Trophoblast cell (in vitro differentiated cells and primary cell): ENCODE results near the gene RP2.

Experiments used
- DNase-seq, 2 donors: peaks; one replicate each; pipeline ENCODE4 v3.0.0-alpha.2; 2016
- H2AFZ ChIP-seq: 2 replicates; pipeline ENCODE4 v1.6.1; 2013; ENCODE audit warnings: low read length, moderate library complexity, mild to moderate bottlenecking; ENCODE audit not compliant: insufficient read depth, poor library complexity
- H2AK5ac ChIP-seq: 2 replicates; pipeline ENCODE4 v1.6.1; 2013; ENCODE audit warnings: mild to moderate bottlenecking, low read length
- H2BK120ac ChIP-seq: 2 replicates; pipeline ENCODE4 v1.6.1; 2013; ENCODE audit warnings: low read length, mild to moderate bottlenecking, moderate library complexity; ENCODE audit not compliant: insufficient read depth, poor library complexity
- H2BK12ac ChIP-seq: 2 replicates; pipeline ENCODE4 v1.6.1; 2013; ENCODE audit warnings: mild to moderate bottlenecking, low read length, moderate library complexity
- H2BK5ac ChIP-seq: 2 replicates; pipeline ENCODE4 v1.6.1; 2013; ENCODE audit warnings: low read length, low read depth, moderate library complexity, mild to moderate bottlenecking; ENCODE audit not compliant: poor library complexity
- H3K14ac ChIP-seq: 2 replicates; pipeline ENCODE4 v1.6.1; 2013; ENCODE audit warnings: mild to moderate bottlenecking, low read length
- H3K18ac ChIP-seq: 2 replicates; pipeline ENCODE4 v1.6.1; 2013; ENCODE audit warnings: mild to moderate bottlenecking, low read length
- H3K23ac ChIP-seq: 2 replicates; pipeline ENCODE4 v1.6.1; 2013; ENCODE audit warnings: low read length
- H3K27ac ChIP-seq: 2 replicates; pipeline ENCODE4 v1.5.1; 2013; ENCODE audit warnings: low read depth, mild to moderate bottlenecking, inconsistent platforms, low read length, moderate library complexity
- H3K27me3 ChIP-seq: 2 replicates; pipeline ENCODE4 v1.6.1; 2013; ENCODE audit warnings: inconsistent platforms, mild to moderate bottlenecking, low read length, moderate library complexity; ENCODE audit not compliant: insufficient read depth
- H3K36me3 ChIP-seq, 2 experiments: 1 replicate in 1 of 2; 2 replicates in 1 of 2; pipeline ENCODE4 v1.6.1; 2013; ENCODE audit warnings: low read length in 2 of 2, mild to moderate bottlenecking in 2 of 2, moderate library complexity in 1 of 2; ENCODE audit not compliant: insufficient read depth in 2 of 2, control insufficient read depth in 1 of 2
- H3K4ac ChIP-seq: 2 replicates; pipeline ENCODE4 v1.6.1; 2013; ENCODE audit warnings: low read depth, mild to moderate bottlenecking, low read length, moderate library complexity
- H3K4me1 ChIP-seq, 2 experiments: 1 replicate in 1 of 2; 2 replicates in 1 of 2; pipeline ENCODE4 v1.6.1; 2013; ENCODE audit warnings: low read length in 2 of 2, mild to moderate bottlenecking in 2 of 2, moderate library complexity in 1 of 2; ENCODE audit not compliant: insufficient read depth in 2 of 2, control insufficient read depth in 1 of 2
- H3K4me2 ChIP-seq: 2 replicates; pipeline ENCODE4 v1.6.1; 2013; ENCODE audit warnings: inconsistent platforms, mild to moderate bottlenecking, low read length, moderate library complexity
- H3K4me3 ChIP-seq: 2 replicates; pipeline ENCODE4 v1.5.1; 2013; ENCODE audit warnings: mild to moderate bottlenecking, low read depth, low read length, inconsistent platforms
- H3K79me1 ChIP-seq: one replicate; pipeline ENCODE4 v1.6.1; 2013; ENCODE audit warnings: low read length
- H3K79me2 ChIP-seq: 2 replicates; pipeline ENCODE4 v1.6.1; 2013; ENCODE audit warnings: low read length, mild to moderate bottlenecking; ENCODE audit not compliant: control insufficient read depth, insufficient read depth, poor library complexity
- H3K9ac ChIP-seq: 2 replicates; pipeline ENCODE4 v1.6.1; 2013; ENCODE audit warnings: mild to moderate bottlenecking, low read length
- H3K9me3 ChIP-seq: 2 replicates; pipeline ENCODE4 v1.6.1; 2013; ENCODE audit warnings: low read depth, mild to moderate bottlenecking, control low read depth, inconsistent platforms, low read length; ENCODE audit not compliant: insufficient read depth
- H4K12ac ChIP-seq: 2 replicates; pipeline ENCODE4 v1.6.1; 2013; ENCODE audit warnings: low read depth, mild to moderate bottlenecking, low read length, moderate library complexity
- H4K8ac ChIP-seq: 2 replicates; pipeline ENCODE4 v1.6.1; 2013; ENCODE audit warnings: low read depth, mild to moderate bottlenecking, low read length, moderate library complexity
- H4K91ac ChIP-seq: one replicate; pipeline ENCODE4 v1.6.1; 2013; ENCODE audit warnings: low read depth, mild to moderate bottlenecking, low read length, moderate library complexity
- WGBS: extraction: QIAGEN DNeasy Blood & Tissue Kit; methylation state at CpG from one replicate; pipeline ENCODE4 v1.1.7; 2013; ENCODE audit warnings: missing lambda C conversion rate; ENCODE audit not compliant: insufficient read length, insufficient coverage; ENCODE audit errors: extremely low coverage; 5-methylcytosine and 5-hydroxymethylcytosine counted together

RP2 gene

GRCh38 chrX:46838486-46838870 is 1.6 kb downstream of the RP2 start:
- no peak overlapping the region for H2AFZ ChIP-seq
- H3K4me1 ChIP-seq = peaks cover 0 to 2% of the 10 kb centered on the region in 2 experiments
- no peak overlapping the region for H2AK5ac ChIP-seq
- no peaks in the 10 kb centered on the region for H3K9me3 ChIP-seq
- no peak overlapping the region for H2BK120ac ChIP-seq
- no peaks in the 10 kb centered on the region for H3K79me2 ChIP-seq
- WGBS = no CpG with 5 or more reads among the region's 1 CpG
- H3K27ac ChIP-seq = no peak overlapping the region
- H4K91ac ChIP-seq = no peak overlapping the region
- H2BK12ac ChIP-seq = no peak overlapping the region
- no peaks in the 10 kb centered on the region for H3K27me3 ChIP-seq
- no peak overlapping the region for H4K12ac ChIP-seq
- no peak for DNase-seq
- no peak overlapping the region for H3K4me3 ChIP-seq
- no peak overlapping the region for H2BK5ac ChIP-seq
- no peak overlapping the region for H3K18ac ChIP-seq
- H3K79me1 ChIP-seq = peaks cover 3% of the 10 kb centered on the region
- no peak overlapping the region for H3K4me2 ChIP-seq
- H3K36me3 ChIP-seq = no peaks in the 10 kb centered on the region
- H3K9ac ChIP-seq = no peak overlapping the region
- no peak overlapping the region for H3K4ac ChIP-seq
- no peak overlapping the region for H4K8ac ChIP-seq
- H3K23ac ChIP-seq = no peak overlapping the region
- H3K14ac ChIP-seq = no peak overlapping the region

- Histone ChIP-seq H3K27me3 (no peaks in the 10 kb centered on the region), H3K4ac (no peak overlapping the region), H3K36me3 (no peaks in the 10 kb centered on the region), H3K18ac (no peak overlapping the region), H3K23ac (no peak overlapping the region), H4K12ac (no peak overlapping the region), H3K79me1 (peaks cover 3% of the 10 kb centered on the region), H2BK5ac (no peak overlapping the region), H3K4me2 (no peak overlapping the region), H4K8ac (no peak overlapping the region), H4K91ac (no peak overlapping the region), H3K27ac (no peak overlapping the region), H2AFZ (no peak overlapping the region), H2BK12ac (no peak overlapping the region), H3K4me3 (no peak overlapping the region), H3K14ac (no peak overlapping the region), H2AK5ac (no peak overlapping the region), H3K4me1 (peaks cover 0 to 2% of the 10 kb centered on the region in 2 experiments), H3K9me3 (no peaks in the 10 kb centered on the region), H2BK120ac (no peak overlapping the region), H3K79me2 (no peaks in the 10 kb centered on the region), H3K9ac (no peak overlapping the region)
- DNase-seq = peak; percentile 1 to 49
- no CpG with 5 or more reads among the region's 1 CpG for WGBS
Observed at GRCh38 chrX:46838974-46839480, 2.2 kb downstream of the RP2 start.

DNA sequence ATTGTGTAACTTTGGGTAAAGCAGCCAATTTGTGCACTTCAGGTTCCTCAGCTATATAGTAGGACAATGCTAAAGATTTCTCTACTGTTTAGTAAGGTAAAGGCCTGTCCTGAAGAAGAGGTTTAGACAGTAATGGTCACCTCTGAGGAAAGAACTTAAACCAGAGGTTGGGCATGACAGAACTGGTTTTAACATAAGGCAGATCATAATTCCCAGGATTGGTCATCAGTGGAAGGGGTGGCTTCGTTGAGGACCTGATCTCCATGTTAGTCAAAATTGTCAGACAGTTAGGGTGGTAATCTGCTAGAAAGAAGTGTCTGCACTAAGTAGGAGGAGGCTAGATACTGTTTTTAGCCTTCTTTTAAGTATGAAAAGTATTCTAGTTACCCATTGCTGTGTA is 4.1 kb downstream of the RP2 start:
- Histone ChIP-seq H3K4ac (no peak overlapping the region), H3K9ac (no peak overlapping the region), H3K4me3 (no peak overlapping the region), H4K91ac (no peak overlapping the region), H3K27me3 (no peaks in the 10 kb centered on the region), H3K4me2 (no peak overlapping the region), H3K23ac (no peak overlapping the region), H3K4me1 (peaks cover 0 to 2% of the 10 kb centered on the region in 2 experiments), H3K79me2 (no peaks in the 10 kb centered on the region), H3K36me3 (no peaks in the 10 kb centered on the region), H3K9me3 (no peaks in the 10 kb centered on the region), H3K18ac (no peak overlapping the region), H4K12ac (no peak overlapping the region), H2BK5ac (no peak overlapping the region), H3K79me1 (peaks cover 3% of the 10 kb centered on the region), H2AFZ (no peak overlapping the region), H2BK12ac (no peak overlapping the region), H3K14ac (no peak overlapping the region), H4K8ac (no peak overlapping the region), H3K27ac (no peak overlapping the region), H2BK120ac (no peak overlapping the region), H2AK5ac (no peak overlapping the region)
- WGBS = no CpG with 5 or more reads among the region's 1 CpG
- no peak for DNase-seq

GRCh38 chrX:46841346-46841745 is 4.5 kb downstream of the RP2 start:
- no peak overlapping the region for H2AFZ ChIP-seq
- no peak overlapping the region for H3K9ac ChIP-seq
- no peak overlapping the region for H2BK120ac ChIP-seq
- no peak overlapping the region for H3K27ac ChIP-seq
- peak overlapping the region; percentile 69 for H3K4ac ChIP-seq
- H3K18ac ChIP-seq = no peak overlapping the region
- no peaks in the 10 kb centered on the region for H3K27me3 ChIP-seq
- H2BK12ac ChIP-seq = no peak overlapping the region
- H3K79me1 ChIP-seq = peaks cover 3% of the 10 kb centered on the region
- H2BK5ac ChIP-seq = no peak overlapping the region
- no peak for DNase-seq
- H4K91ac ChIP-seq = no peak overlapping the region
- H3K4me3 ChIP-seq = no peak overlapping the region
- H3K14ac ChIP-seq = no peak overlapping the region
- H3K9me3 ChIP-seq = no peaks in the 10 kb centered on the region
- H2AK5ac ChIP-seq = no peak overlapping the region
- H3K36me3 ChIP-seq = no peaks in the 10 kb centered on the region
- H3K79me2 ChIP-seq = no peaks in the 10 kb centered on the region
- no peak overlapping the region for H4K8ac ChIP-seq
- no peak overlapping the region for H3K23ac ChIP-seq
- H3K4me2 ChIP-seq = no peak overlapping the region
- peaks cover 0 to 2% of the 10 kb centered on the region in 2 experiments for H3K4me1 ChIP-seq
- no peak overlapping the region for H4K12ac ChIP-seq
- no CpG with 5 or more reads among the region's 1 CpG for WGBS
